ENCODE data around the gene HCLS1. TPM values are rescaled to one million over a fixed set of nuclear protein-coding genes. Genes with fewer than 3 reads are reported as not detected.

HCLS1 gene
- total RNA-seq, 1 experiment from 2014 or later, result 1.2 TPM

DNA sequence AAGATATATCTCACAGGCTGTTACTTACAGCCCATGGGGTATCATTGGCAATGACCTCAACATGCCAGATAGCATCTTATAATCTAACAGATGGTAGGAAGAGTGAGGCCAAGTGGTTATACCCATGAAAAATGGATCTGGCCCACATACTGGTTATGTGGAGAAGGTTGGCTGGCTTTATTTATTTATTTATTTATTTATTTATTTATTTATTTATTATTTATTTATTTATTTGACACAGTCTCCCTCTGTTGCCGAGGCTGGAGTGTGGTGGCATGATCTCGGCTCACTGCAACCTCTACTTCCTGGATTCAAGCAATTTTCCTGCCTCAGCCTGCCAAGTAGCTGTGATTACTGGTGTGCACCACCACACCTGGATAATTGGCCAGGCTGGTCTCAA lies 55.9 kb downstream of the HCLS1 start:
- Histone ChIP-seq H3K9me3 (ENCODE audit: control insufficient read depth, low read depth, low read length) (no peaks in the 10 kb centered on the region), H4K20me1 (ENCODE audit: control insufficient read depth, insufficient read depth, insufficient read length) (no peaks in the 10 kb centered on the region), H3K4me2 (ENCODE audit: insufficient read depth, insufficient read length, low read length) (no peak overlapping the region), H3K23me2 (ENCODE audit: insufficient read length, low read depth, low read length, poor library complexity, severe bottlenecking) (no peaks in the 10 kb centered on the region), H4K5ac (ENCODE audit: insufficient read length, low read depth, low read length) (no peak overlapping the region), H3K18ac (ENCODE audit: insufficient read length, low read depth, low read length) (no peak overlapping the region), H3T11ph (ENCODE audit: low read length) (no peak overlapping the region), H2BK5ac (ENCODE audit: insufficient read length, low read length) (no peak overlapping the region), H3K27me3 (ENCODE audit: insufficient read depth, low read length) (no peaks in the 10 kb centered on the region), H2AFZ (ENCODE audit: low read length) (no peak overlapping the region), H3K14ac (ENCODE audit: insufficient read depth, low read length) (no peak overlapping the region), H3K79me2 (ENCODE audit: insufficient read depth, low read length) (no peaks in the 10 kb centered on the region), H3K4ac (ENCODE audit: low read depth, low read length) (no peak overlapping the region), H2AK5ac (ENCODE audit: insufficient read length, low read length) (no peak overlapping the region), H3K4me1 (ENCODE audit: insufficient read depth, low read length) (peaks cover 12% of the 10 kb centered on the region; the same call in 1 of the 2 replicates), H3K23ac (ENCODE audit: insufficient read length, low read depth, low read length) (no peak overlapping the region), H2BK12ac (ENCODE audit: insufficient read length, low read depth, low read length) (no peak overlapping the region), H4K91ac (ENCODE audit: insufficient read length, low read depth, low read length) (no peak overlapping the region), H2BK120ac (ENCODE audit: low read depth, low read length, poor library complexity, severe bottlenecking) (no peak overlapping the region), H3K27ac (ENCODE audit: insufficient read length, low read depth, low read length) (no peak overlapping the region), H3K56ac (ENCODE audit: insufficient read length, low read depth, low read length) (no peak overlapping the region), H4K8ac (replicated peaks; ENCODE audit: insufficient read length, low read depth, low read length) (no peak overlapping the region), H2BK20ac (ENCODE audit: low read depth, low read length, poor library complexity, severe bottlenecking) (no peak overlapping the region), H3K9ac (ENCODE audit: extremely low read depth, insufficient read length, low read length) (no peak overlapping the region), H3K79me1 (ENCODE audit: insufficient read depth, low read depth, low read length, poor library complexity, severe bottlenecking) (no peaks in the 10 kb centered on the region), H2BK15ac (ENCODE audit: low read depth, low read length) (no peak overlapping the region)
- H3K36me3 Mint-ChIP-seq (ENCODE audit: insufficient read depth in 1 of 3, low read depth in 3 of 3), result no peaks in the 10 kb centered on the region
- H3K4me3 Mint-ChIP-seq, result no peak overlapping the region
- no peak for DNase-seq
- H3K9me3 Mint-ChIP-seq, result no peaks in the 10 kb centered on the region
- WGBS (ENCODE audit: extremely low coverage, insufficient read length, low lambda C conversion rate), result no CpG with 5 or more reads among the region's 2 CpGs
- TF ChIP-seq, protein P1, sequence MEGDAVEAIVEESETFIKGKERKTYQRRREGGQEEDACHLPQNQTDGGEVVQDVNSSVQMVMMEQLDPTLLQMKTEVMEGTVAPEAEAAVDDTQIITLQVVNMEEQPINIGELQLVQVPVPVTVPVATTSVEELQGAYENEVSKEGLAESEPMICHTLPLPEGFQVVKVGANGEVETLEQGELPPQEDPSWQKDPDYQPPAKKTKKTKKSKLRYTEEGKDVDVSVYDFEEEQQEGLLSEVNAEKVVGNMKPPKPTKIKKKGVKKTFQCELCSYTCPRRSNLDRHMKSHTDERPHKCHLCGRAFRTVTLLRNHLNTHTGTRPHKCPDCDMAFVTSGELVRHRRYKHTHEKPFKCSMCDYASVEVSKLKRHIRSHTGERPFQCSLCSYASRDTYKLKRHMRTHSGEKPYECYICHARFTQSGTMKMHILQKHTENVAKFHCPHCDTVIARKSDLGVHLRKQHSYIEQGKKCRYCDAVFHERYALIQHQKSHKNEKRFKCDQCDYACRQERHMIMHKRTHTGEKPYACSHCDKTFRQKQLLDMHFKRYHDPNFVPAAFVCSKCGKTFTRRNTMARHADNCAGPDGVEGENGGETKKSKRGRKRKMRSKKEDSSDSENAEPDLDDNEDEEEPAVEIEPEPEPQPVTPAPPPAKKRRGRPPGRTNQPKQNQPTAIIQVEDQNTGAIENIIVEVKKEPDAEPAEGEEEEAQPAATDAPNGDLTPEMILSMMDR (conservative IDR thresholded peaks at IDR 0.05), result no peak
- no peak overlapping the region for H3K27ac Mint-ChIP-seq
- H3K27me3 Mint-ChIP-seq (ENCODE audit: low read depth), result no peaks in the 10 kb centered on the region
- H3K4me1 Mint-ChIP-seq, result peaks cover 23 to 31% of the 10 kb centered on the region in 2 experiments

Measured in H9 (cell line).